GM23338 (cell line): ENCODE measurements around the gene SLC6A18. TPM values are rescaled to one million over a fixed set of nuclear protein-coding genes. Genes with fewer than 3 reads are reported as not detected.

ENCODE experiments used
- CREB1 ChIP-seq: fragments of 250-450 bp; sonication (Bioruptor Pico); IDR thresholded peaks from 2 replicates; pipeline ENCODE4 v1.5.0; 2020; ENCODE audit warnings: low read depth, mild to moderate bottlenecking, moderate library complexity
- CTCF ChIP-seq, 2 experiments: fragments of 200-600 bp in 1 of 2; sonication (generic) in 1 of 2; conservative IDR thresholded peaks; 2 replicates each; pipeline versions ENCODE4 v1.5.1 to v1.6.1; 2016 to 2017; ENCODE audit warnings: antibody characterized with exemption in 2 of 2, low read depth in 2 of 2, mild to moderate bottlenecking in 2 of 2, moderate library complexity in 1 of 2
- EZH2 ChIP-seq: fragments of 200-600 bp; sonication (generic); IDR thresholded peaks from one replicate; pipeline ENCODE4 v1.8.0; 2017; ENCODE audit warnings: antibody characterized with exemption, mild to moderate bottlenecking, low read depth; ENCODE audit not compliant: unreplicated experiment
- EZH2phosphoT487 ChIP-seq: fragments of 200-600 bp; sonication (generic); IDR thresholded peaks from one replicate; pipeline ENCODE4 v1.8.1; 2018; ENCODE audit warnings: antibody characterized with exemption; ENCODE audit not compliant: unreplicated experiment
- JUNB ChIP-seq: IDR thresholded peaks from one replicate; pipeline ENCODE4 v1.6.1; 2016; ENCODE audit warnings: antibody characterized with exemption; ENCODE audit not compliant: unreplicated experiment
- NANOG ChIP-seq: IDR thresholded peaks from 2 replicates; pipeline ENCODE4 v1.6.1; 2016; ENCODE audit warnings: antibody characterized with exemption, borderline replicate concordance
- POLR2AphosphoS5 ChIP-seq: IDR thresholded peaks from 2 replicates; pipeline ENCODE4 v1.6.1; 2016; ENCODE audit warnings: antibody characterized with exemption, low read depth
- REST ChIP-seq: IDR thresholded peaks from one replicate; pipeline ENCODE4 v1.6.1; 2018; ENCODE audit warnings: antibody characterized with exemption; ENCODE audit not compliant: unreplicated experiment
- STAT1 ChIP-seq: IDR thresholded peaks from one replicate; pipeline ENCODE4 v1.6.1; 2016; ENCODE audit warnings: antibody characterized with exemption; ENCODE audit not compliant: unreplicated experiment
- ZNF114 ChIP-seq: fragments of 250-450 bp; sonication (Bioruptor Pico); IDR thresholded peaks from 2 replicates; pipeline ENCODE4 v1.5.0; 2020; ENCODE audit warnings: mild to moderate bottlenecking, moderate library complexity
- ZNF331 ChIP-seq: fragments of 250-450 bp; sonication (Bioruptor Pico); IDR thresholded peaks from 2 replicates; pipeline ENCODE4 v1.5.0; 2020; ENCODE audit warnings: low read depth, mild to moderate bottlenecking, moderate library complexity
- polyA plus RNA-seq: library from polyadenylated mRNA; unstranded; fragments of >200 nt; fragmentation: Nextera tagmentation; extraction: Ambion mirVana; gene quantifications from 2 replicates; pipeline ENCODE4 v1.2.1, GENCODE V29; 2016
- total RNA-seq: library from RNA; depleted of rRNA; stranded (reverse); fragments of >200 nt; shearing (Covaris generic); gene quantifications from 2 replicates; pipeline ENCODE4 v1.2.3, GENCODE V29; 2014
- TF ChIP-seq, protein P1 (sequence below): fragments of 250-450 bp; sonication (Bioruptor Pico); IDR thresholded peaks from 2 replicates; pipeline ENCODE4 v1.5.0; 2020; ENCODE audit warnings: mild to moderate bottlenecking, moderate library complexity

Gene SLC6A18
- total and polyA plus RNA-seq, 2 experiments from 2014 or later = not detected

- TF ChIP-seq, protein P1, sequence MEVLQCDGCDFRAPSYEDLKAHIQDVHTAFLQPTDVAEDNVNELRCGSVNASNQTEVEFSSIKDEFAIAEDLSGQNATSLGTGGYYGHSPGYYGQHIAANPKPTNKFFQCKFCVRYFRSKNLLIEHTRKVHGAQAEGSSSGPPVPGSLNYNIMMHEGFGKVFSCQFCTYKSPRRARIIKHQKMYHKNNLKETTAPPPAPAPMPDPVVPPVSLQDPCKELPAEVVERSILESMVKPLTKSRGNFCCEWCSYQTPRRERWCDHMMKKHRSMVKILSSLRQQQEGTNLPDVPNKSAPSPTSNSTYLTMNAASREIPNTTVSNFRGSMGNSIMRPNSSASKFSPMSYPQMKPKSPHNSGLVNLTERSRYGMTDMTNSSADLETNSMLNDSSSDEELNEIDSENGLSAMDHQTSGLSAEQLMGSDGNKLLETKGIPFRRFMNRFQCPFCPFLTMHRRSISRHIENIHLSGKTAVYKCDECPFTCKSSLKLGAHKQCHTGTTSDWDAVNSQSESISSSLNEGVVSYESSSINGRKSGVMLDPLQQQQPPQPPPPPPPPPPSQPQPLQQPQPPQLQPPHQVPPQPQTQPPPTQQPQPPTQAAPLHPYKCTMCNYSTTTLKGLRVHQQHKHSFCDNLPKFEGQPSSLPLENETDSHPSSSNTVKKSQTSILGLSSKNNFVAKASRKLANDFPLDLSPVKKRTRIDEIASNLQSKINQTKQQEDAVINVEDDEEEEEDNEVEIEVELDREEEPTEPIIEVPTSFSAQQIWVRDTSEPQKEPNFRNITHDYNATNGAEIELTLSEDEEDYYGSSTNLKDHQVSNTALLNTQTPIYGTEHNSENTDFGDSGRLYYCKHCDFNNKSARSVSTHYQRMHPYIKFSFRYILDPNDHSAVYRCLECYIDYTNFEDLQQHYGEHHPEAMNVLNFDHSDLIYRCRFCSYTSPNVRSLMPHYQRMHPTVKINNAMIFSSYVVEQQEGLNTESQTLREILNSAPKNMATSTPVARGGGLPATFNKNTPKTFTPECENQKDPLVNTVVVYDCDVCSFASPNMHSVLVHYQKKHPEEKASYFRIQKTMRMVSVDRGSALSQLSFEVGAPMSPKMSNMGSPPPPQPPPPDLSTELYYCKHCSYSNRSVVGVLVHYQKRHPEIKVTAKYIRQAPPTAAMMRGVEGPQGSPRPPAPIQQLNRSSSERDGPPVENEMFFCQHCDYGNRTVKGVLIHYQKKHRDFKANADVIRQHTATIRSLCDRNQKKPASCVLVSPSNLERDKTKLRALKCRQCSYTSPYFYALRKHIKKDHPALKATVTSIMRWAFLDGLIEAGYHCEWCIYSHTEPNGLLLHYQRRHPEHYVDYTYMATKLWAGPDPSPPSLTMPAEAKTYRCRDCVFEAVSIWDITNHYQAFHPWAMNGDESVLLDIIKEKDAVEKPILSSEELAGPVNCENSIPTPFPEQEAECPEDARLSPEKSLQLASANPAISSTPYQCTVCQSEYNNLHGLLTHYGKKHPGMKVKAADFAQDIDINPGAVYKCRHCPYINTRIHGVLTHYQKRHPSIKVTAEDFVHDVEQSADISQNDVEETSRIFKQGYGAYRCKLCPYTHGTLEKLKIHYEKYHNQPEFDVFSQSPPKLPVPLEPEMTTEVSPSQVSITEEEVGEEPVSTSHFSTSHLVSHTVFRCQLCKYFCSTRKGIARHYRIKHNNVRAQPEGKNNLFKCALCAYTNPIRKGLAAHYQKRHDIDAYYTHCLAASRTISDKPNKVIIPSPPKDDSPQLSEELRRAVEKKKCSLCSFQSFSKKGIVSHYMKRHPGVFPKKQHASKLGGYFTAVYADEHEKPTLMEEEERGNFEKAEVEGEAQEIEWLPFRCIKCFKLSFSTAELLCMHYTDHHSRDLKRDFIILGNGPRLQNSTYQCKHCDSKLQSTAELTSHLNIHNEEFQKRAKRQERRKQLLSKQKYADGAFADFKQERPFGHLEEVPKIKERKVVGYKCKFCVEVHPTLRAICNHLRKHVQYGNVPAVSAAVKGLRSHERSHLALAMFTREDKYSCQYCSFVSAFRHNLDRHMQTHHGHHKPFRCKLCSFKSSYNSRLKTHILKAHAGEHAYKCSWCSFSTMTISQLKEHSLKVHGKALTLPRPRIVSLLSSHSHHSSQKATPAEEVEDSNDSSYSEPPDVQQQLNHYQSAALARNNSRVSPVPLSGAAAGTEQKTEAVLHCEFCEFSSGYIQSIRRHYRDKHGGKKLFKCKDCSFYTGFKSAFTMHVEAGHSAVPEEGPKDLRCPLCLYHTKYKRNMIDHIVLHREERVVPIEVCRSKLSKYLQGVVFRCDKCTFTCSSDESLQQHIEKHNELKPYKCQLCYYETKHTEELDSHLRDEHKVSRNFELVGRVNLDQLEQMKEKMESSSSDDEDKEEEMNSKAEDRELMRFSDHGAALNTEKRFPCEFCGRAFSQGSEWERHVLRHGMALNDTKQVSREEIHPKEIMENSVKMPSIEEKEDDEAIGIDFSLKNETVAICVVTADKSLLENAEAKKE (CRISPR knock-in tag) = no peak
- TF ChIP-seq ZNF331 (CRISPR knock-in tag) = no peak
- no peak for TF ChIP-seq CREB1 (CRISPR knock-in tag)
- TF ChIP-seq REST = no peak
- TF ChIP-seq JUNB = no peak
- no peak for TF ChIP-seq EZH2
- no peak for TF ChIP-seq CTCF (conservative IDR thresholded peaks at IDR 0.05; ENCODE audit: low read depth in 2 of 2)
- no peak for TF ChIP-seq POLR2AphosphoS5
- TF ChIP-seq NANOG = no peak
- no peak for TF ChIP-seq EZH2phosphoT487
- no peak for TF ChIP-seq STAT1
- no peak for TF ChIP-seq ZNF114 (CRISPR knock-in tag)
These were observed 23.0 kb upstream of the SLC6A18 start (continued) for GRCh38 chr5:1202026-1202797.
